Activated CD4-positive, alpha-beta T cell treated with anti-CD3 and anti-CD28 coated beads for 36 hours (primary cell): ENCODE measurements around the gene ZNF385B. TPM values are rescaled to one million over a fixed set of nuclear protein-coding genes. Genes with fewer than 3 reads are reported as not detected.

Experiments used
- ATAC-seq: fragments of 200-7000 bp; cut with Tn5 transposase; one replicate; pipeline ENCODE4 v1.10.0; 2021; ENCODE audit warnings: mild to moderate bottlenecking, moderate library complexity
- CTCF ChIA-PET: fragments of 350-600 bp; sonication (Branson Sonifier 250); formaldehyde crosslinking; loops from one replicate; lab custom pipeline; 2021; ENCODE audit warnings: antibody characterized with exemption; lab: Charles Lee
- POLR2A ChIA-PET: fragments of 350-600 bp; sonication (Branson Sonifier 250); formaldehyde crosslinking; loops from one replicate; lab custom pipeline; 2021; ENCODE audit warnings: antibody characterized with exemption, inconsistent platforms; lab: Charles Lee
- DNase-seq: peaks from one replicate; pipeline ENCODE4 v3.0.0-alpha.2; 2020
- H3K27ac Mint-ChIP-seq: one replicate; pipeline ENCODE4 v1.8.0; 2021; ENCODE audit warnings: mixed read lengths
- H3K27me3 Mint-ChIP-seq: one replicate; pipeline ENCODE4 v1.8.0; 2021; ENCODE audit warnings: mixed read lengths
- H3K36me3 Mint-ChIP-seq: one replicate; pipeline ENCODE4 v1.8.0; 2021; ENCODE audit warnings: low read depth, mixed read lengths
- H3K4me1 Mint-ChIP-seq: one replicate; pipeline ENCODE4 v1.8.0; 2021; ENCODE audit warnings: mixed read lengths
- H3K4me3 Mint-ChIP-seq: one replicate; pipeline ENCODE4 v1.8.0; 2021; ENCODE audit warnings: mild to moderate bottlenecking, moderate library complexity, mixed read lengths
- H3K9me3 Mint-ChIP-seq: one replicate; pipeline ENCODE4 v1.8.0; 2021; ENCODE audit warnings: low read depth, mixed read lengths
- intact Hi-C, 2 experiments: fragments of 100-400 bp; cut with DNase I in 1 of 2; cut with micrococcal nuclease in 1 of 2; formaldehyde crosslinking; loops; one replicate each; pipeline versions ENCODE4 v1.14.2 to v1.15.1; 2022 to 2024; cut with DNase I, micrococcal nuclease
- total RNA-seq, 2 experiments: library from RNA; stranded (reverse); gene quantifications; one replicate each; pipeline ENCODE4 v1.2.3, GENCODE V29; 2021

Gene ZNF385B
- total RNA-seq, 2 experiments from 2014 or later = not detected

DNA sequence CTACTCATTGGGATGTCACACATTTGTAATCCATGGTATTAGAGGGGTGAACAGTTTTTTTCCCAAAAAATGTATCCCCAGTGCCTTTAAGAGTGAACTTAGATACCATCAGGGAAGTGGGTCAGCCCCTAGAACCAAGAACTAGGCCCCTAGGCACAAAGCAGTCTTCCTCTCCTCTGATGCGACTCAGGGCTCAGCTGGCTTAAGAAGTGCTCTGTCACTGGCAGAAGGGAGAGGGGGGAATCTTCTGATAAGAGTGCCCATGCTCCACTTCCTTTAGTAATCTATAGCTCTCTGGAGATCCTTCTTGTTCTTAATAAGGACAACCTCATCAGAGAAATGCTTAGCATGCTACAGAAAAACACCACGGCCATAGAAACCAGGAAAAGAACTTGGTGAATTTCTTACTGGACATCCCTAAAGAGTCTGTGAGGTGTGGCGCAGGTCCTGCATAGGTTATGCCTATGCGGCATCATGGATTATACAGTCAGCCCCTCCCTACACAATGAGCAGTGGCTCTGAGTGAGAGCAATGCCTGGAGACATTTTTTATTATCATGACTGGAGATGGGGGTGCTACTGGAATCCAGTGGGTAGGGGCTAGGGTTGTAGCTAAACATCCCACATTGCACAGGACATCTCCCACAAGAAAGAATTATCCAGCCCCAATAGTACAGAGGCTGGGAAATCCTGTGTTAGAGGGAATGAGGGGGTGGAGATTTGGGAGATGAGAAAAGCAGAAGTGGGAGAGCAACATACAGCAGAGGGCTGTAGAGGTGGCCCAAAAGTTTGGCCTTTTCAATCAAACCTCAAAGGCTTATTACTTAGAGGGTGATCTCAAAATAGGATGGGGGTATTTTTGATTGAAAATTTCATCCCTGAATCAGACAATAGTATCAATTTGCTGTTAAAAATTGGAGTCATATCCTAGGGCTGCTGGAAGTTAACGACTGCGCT, 21.7 kb upstream of the ZNF385B start:
- Mint-ChIP-seq H3K27me3 (peaks cover 4% of the 10 kb centered on the region), H3K4me1 (no peaks in the 10 kb centered on the region), H3K36me3 (no peaks in the 10 kb centered on the region), H3K9me3 (no peaks in the 10 kb centered on the region), H3K27ac (no peak overlapping the region), H3K4me3 (no peak overlapping the region)
- intact Hi-C loops = no loop called here
- ChIA-PET CTCF (interaction anchor here (1.7 kb wide), 1 partner anchor 8 kb away, joined by 5 read pairs; no protein-coding TSS in a partner anchor), POLR2A (no interaction called here)
- ATAC-seq (no peak), DNase-seq (no peak)

DNA sequence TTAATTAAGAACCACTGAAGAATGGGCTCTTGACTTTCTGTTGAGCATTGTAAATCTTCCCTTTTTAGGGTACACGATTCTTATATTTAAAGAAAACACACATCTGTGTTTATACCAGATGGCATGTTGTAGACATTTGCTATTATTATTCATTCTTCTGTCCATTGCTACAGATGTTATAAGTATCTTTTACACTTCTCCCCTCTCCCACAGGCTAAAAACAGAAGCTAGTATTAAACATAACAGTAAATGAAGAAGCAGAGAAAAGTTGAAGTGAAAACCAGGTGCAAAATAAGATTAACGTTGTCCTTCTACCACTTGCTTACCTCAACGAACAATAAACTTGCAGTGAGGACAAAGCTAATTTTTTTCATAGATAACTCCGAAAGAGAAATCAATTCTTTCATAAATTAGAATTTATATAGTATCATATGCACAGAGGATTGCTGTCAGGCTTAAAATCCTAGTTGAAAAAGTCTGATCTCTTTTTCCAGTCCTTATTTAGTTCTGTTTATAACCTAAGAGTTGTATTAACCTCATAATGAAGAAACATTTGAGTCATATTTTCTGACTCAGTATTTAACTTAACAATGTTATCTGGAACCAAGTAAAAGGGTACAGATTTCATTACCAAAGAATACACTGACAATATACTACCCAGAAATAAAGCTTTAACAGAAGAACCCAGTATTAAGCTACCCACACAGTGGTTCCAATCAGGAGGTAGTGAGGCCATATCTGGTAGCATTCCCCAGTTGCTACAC, 16.4 kb upstream of the ZNF385B start:
- no peak for ATAC-seq
- ChIA-PET POLR2A (interaction anchor here (0.5 kb wide), 1 partner anchor 14 kb away, joined by 3 read pairs; no protein-coding TSS in a partner anchor), CTCF (no interaction called here)
- H3K27me3 Mint-ChIP-seq = peaks cover 8% of the 10 kb centered on the region
- H3K27ac Mint-ChIP-seq = no peak overlapping the region
- intact Hi-C loops = no loop called here
- H3K4me1 Mint-ChIP-seq = no peaks in the 10 kb centered on the region
- DNase-seq = no peak
- no peaks in the 10 kb centered on the region for H3K9me3 Mint-ChIP-seq
- no peak overlapping the region for H3K4me3 Mint-ChIP-seq
- no peaks in the 10 kb centered on the region for H3K36me3 Mint-ChIP-seq

DNA sequence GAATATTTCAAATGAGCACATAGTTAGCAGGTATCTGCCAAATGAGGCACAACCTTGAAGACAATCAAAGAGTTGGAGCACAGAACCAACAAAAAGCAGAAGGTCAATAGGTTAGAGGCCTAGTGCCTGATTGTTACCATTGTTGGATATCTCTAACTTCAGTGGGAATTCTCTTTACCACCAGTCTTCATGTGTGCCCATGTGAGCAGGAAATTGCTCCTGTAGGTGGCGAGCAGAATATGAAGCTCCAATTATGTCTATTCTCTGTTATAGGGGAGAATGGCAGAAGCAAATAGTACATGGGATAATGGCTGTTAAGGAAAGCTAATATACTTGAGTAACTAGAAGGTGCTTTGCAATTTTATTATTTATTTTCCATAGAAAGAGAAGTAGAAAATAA, 14.9 kb upstream of the ZNF385B start:
- ChIA-PET POLR2A (no interaction called here), CTCF (interaction anchor here (0.7 kb wide), 1 partner anchor 480 kb away, joined by 3 read pairs; no protein-coding TSS in a partner anchor)
- Mint-ChIP-seq H3K4me3 (no peak overlapping the region), H3K27me3 (peaks cover 14% of the 10 kb centered on the region), H3K27ac (no peak overlapping the region), H3K9me3 (no peaks in the 10 kb centered on the region), H3K4me1 (no peaks in the 10 kb centered on the region), H3K36me3 (no peaks in the 10 kb centered on the region)
- ATAC-seq = no peak
- no peak for DNase-seq
- intact Hi-C loops = no loop called here

DNA sequence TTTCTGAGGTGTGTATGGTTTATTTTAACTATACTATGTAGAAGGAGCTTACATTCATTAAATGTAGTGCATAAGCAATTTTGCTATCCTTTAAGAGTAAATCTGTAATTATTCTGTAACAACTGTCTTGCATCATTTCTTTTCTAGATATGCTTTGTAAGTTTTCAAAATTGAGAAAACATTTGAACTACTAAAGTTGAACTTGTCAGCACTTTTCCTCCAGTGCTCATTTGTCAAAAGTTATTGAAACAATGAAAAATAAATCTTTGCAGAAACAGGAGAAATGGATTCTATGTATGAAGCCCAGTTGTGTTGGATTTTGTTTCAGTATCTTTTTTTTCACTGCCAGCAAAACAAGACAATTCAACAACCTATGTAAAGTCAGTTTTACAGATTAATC, 14.5 kb upstream of the ZNF385B start:
- H3K4me1 Mint-ChIP-seq = no peaks in the 10 kb centered on the region
- peaks cover 16% of the 10 kb centered on the region for H3K27me3 Mint-ChIP-seq
- intact Hi-C loops = no loop called here
- no peak overlapping the region for H3K4me3 Mint-ChIP-seq
- POLR2A ChIA-PET = no interaction called here
- H3K27ac Mint-ChIP-seq = no peak overlapping the region
- no peaks in the 10 kb centered on the region for H3K9me3 Mint-ChIP-seq
- ATAC-seq = no peak
- DNase-seq = no peak
- CTCF ChIA-PET = interaction anchor here (1.2 kb wide), 1 partner anchor 9 kb away, joined by 4 read pairs; no protein-coding TSS in a partner anchor
- H3K36me3 Mint-ChIP-seq = no peaks in the 10 kb centered on the region

DNA sequence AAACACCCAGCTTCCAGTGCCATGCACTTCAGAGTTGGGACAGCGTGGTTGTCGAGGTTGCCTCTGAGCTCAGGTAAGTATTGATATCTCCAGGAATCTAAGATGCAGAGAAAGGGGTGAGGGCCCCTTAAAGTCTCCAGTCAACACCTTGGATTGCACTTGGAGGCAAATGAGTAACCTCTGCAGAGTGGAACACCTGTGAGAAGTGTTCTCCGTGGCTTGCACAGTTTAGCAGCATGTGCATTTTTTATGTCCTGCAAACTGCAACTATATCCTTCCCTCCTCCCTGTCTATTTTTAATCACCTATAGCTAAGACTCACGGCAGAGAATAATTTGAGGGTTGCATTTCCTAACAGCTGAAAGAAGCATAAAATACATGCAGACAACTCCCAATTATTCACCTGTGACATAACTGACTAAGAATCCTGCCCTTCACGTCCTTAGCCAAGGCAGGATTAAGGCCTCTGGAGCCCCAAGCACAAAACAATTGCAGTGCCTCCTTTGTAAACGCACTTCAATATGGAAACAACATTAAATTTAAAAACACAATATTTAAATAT, 1.6 kb upstream of the ZNF385B start:
- intact Hi-C loops = no loop called here
- ChIA-PET POLR2A (no interaction called here), CTCF (interaction anchor here (0.9 kb wide), 1 partner anchor 213 kb away, joined by 3 read pairs; no protein-coding TSS in a partner anchor)
- no peak for ATAC-seq
- Mint-ChIP-seq H3K4me1 (peaks cover 10% of the 10 kb centered on the region), H3K27ac (no peak overlapping the region), H3K36me3 (no peaks in the 10 kb centered on the region), H3K9me3 (no peaks in the 10 kb centered on the region), H3K4me3 (no peak overlapping the region), H3K27me3 (peaks cover 45% of the 10 kb centered on the region)
- DNase-seq = no peak

DNA sequence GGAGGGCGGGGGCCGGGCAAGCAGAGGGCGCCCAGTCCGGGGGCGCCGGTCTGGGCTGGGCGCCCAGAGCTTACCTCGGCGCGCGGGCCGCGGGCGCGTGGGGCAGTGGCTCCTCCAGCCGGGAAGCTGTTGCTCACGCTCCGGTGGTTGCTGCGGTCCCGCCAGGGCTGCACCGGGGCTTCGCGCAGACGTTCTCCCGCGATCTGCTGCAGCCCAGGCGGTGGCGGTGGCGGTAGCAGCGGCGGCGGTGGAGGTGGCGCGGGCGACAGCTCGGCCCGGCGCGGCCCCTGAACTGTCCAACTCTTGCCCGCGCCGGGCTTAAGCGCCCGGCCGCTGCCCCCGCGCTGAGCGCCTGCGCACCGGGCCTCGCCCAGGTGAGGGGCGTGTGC, 391 bp downstream of the ZNF385B start:
- Mint-ChIP-seq H3K9me3 (no peaks in the 10 kb centered on the region), H3K27me3 (peaks cover 56% of the 10 kb centered on the region), H3K36me3 (no peaks in the 10 kb centered on the region), H3K4me1 (peaks cover 10% of the 10 kb centered on the region), H3K4me3 (no peak overlapping the region), H3K27ac (no peak overlapping the region)
- ATAC-seq (peak; percentile 33), DNase-seq (peak; percentile 27)
- ChIA-PET POLR2A (no interaction called here), CTCF (no interaction called here)
- intact Hi-C loops = no loop called here

DNA sequence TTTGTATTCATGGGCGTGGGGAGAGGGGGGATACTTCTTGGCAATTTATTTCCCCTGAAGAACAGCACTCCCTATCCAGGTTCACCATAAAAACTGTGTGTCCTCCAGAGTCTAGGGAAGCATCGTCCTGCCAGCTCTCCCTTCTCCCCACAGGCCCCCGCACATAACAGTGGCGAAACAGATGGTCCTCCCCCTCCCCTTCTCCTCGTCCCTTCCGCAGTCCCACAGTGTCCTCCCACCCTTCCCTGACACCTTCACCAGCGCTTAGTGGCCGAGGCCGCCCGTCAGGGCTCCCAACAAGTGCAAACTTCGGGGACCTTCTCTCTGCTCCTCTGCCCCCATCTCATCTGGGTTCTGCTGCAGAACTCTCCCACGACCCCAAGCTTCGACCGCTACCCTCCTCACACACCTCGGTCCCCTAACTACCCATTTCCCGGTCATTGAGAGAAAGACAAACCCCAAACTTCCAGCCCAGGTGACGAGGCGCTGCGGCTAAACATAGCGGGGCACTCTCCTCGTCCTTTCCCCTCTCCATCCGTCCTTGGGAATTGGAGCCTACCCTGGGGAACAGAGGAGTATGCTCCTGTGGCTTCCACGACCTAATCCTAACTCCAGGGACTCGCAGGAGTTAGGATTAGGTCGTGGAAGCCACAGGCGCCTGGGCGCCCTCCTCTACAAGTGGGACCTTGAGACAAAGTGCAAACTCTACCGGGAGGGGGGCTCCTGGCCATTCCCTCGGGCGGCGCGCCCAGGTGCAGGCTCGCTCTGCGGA, 971 bp downstream of the ZNF385B start:
- POLR2A ChIA-PET = no interaction called here
- H3K27ac Mint-ChIP-seq = no peak overlapping the region
- peaks cover 56% of the 10 kb centered on the region for H3K27me3 Mint-ChIP-seq
- CTCF ChIA-PET = no interaction called here
- no peaks in the 10 kb centered on the region for H3K36me3 Mint-ChIP-seq
- DNase-seq (no peak), ATAC-seq (no peak)
- peaks cover 10% of the 10 kb centered on the region for H3K4me1 Mint-ChIP-seq
- H3K9me3 Mint-ChIP-seq = no peaks in the 10 kb centered on the region
- intact Hi-C loops = no loop called here
- H3K4me3 Mint-ChIP-seq = no peak overlapping the region

DNA sequence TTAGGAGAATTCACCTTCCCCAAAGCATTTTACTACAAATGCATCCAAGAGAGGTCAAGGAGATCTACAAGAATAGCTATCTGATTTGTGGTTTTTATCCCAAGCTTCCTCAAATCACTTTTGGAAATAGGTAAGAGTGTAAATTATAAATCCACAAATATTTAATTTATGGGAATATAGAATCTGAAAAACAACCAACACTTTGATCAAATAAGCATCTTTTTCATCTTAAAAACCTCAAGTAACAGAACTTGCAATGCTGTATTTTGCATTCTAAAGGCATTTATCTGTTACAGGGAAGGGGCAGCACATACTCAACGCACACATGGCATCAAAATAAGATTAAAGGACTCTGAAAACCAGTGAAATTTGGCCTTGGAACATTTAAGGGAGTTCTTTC, 1.9 kb downstream of the ZNF385B start:
- H3K27ac Mint-ChIP-seq = no peak overlapping the region
- no peaks in the 10 kb centered on the region for H3K36me3 Mint-ChIP-seq
- ChIA-PET POLR2A (no interaction called here), CTCF (interaction anchor here (0.5 kb wide), 1 partner anchor 99 kb away, joined by 4 read pairs; no protein-coding TSS in a partner anchor)
- ATAC-seq = no peak
- no peak overlapping the region for H3K4me3 Mint-ChIP-seq
- peaks cover 10% of the 10 kb centered on the region for H3K4me1 Mint-ChIP-seq
- no peak for DNase-seq
- intact Hi-C loops = no loop called here
- no peaks in the 10 kb centered on the region for H3K9me3 Mint-ChIP-seq
- peaks cover 51% of the 10 kb centered on the region for H3K27me3 Mint-ChIP-seq

DNA sequence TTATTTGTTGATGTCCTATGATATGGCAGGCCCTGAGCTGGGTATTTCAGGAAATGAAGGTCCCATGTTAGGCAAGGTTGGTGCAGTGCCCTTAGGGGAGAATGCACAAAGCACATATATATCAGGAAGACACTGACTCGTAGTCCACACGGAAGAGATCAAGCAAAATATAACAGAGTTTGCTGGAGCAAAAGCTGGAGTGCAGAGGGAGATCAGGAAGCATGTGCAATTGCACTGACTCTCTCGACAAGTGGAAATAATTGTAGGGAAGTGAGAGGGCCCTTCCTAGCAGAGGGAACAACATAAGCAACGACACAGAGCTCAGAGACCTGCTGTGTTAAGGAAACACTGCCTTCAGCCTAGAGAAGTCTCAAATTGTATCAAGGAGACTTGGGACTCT, 4.2 kb downstream of the ZNF385B start:
- Mint-ChIP-seq H3K4me1 (peaks cover 10% of the 10 kb centered on the region), H3K9me3 (no peaks in the 10 kb centered on the region), H3K27ac (no peak overlapping the region), H3K27me3 (peaks cover 37% of the 10 kb centered on the region), H3K4me3 (no peak overlapping the region), H3K36me3 (no peaks in the 10 kb centered on the region)
- ChIA-PET CTCF (interaction anchor here (1.0 kb wide), 1 partner anchor 9 kb away, joined by 3 read pairs; no protein-coding TSS in a partner anchor), POLR2A (no interaction called here)
- ATAC-seq = no peak
- no peak for DNase-seq
- intact Hi-C loops = no loop called here

DNA sequence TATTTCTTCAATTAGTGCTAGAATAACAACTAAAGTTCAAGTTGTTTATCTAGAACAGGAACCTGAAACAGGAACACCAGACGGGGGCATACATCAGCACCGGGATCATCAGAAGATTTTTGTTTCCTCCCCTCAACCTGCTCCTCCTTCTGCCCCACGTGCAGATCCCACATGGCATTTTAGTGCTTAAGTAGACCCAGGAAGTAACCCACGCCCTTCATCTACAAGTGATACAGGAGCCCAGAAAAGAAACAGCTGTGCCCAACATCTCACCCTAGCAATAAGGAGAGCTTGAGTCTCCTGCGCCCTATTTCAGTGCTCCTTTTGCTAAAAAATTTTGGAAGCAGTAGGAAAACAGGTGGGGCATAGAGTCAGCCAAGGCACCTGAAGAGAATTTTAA, 5.2 kb downstream of the ZNF385B start:
- no peak overlapping the region for H3K27ac Mint-ChIP-seq
- no peaks in the 10 kb centered on the region for H3K36me3 Mint-ChIP-seq
- intact Hi-C loops = no loop called here
- no peaks in the 10 kb centered on the region for H3K9me3 Mint-ChIP-seq
- POLR2A ChIA-PET = no interaction called here
- ATAC-seq (no peak), DNase-seq (no peak)
- CTCF ChIA-PET = interaction anchor here (1.0 kb wide), 1 partner anchor 10 kb away, joined by 3 read pairs; no protein-coding TSS in a partner anchor
- H3K4me3 Mint-ChIP-seq = no peak overlapping the region
- H3K27me3 Mint-ChIP-seq = peaks cover 29% of the 10 kb centered on the region
- H3K4me1 Mint-ChIP-seq = peaks cover 4% of the 10 kb centered on the region

DNA sequence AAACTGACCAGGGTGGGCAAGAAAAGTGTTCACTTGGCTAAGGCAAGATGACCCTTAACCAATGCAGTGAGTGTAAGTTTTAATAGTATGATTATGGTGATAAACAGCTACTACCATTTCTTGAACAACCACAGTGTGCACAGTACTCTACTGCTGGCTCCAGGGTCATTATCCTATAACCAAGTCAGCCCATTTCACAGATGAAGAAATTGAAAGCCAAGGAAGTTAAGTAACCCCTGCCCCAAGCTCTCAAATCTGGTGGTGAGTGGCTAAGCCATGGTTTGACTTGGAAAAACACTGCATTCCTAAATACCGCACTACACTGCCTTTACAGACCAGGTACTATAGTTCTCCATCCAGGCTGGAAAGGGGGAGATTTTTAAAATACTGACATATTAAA, 5.7 kb downstream of the ZNF385B start:
- Mint-ChIP-seq H3K4me3 (no peak overlapping the region), H3K27ac (no peak overlapping the region), H3K27me3 (peaks cover 29% of the 10 kb centered on the region), H3K4me1 (peaks cover 4% of the 10 kb centered on the region), H3K9me3 (no peaks in the 10 kb centered on the region), H3K36me3 (no peaks in the 10 kb centered on the region)
- ATAC-seq (no peak), DNase-seq (no peak)
- CTCF ChIA-PET = no interaction called here
- POLR2A ChIA-PET = no interaction called here
- intact Hi-C loops = no loop called here
